ENCODE results near the gene GNA15.

GNA15 gene

GRCh38 chr19:3107658-3108057 is 28.2 kb upstream of the GNA15 start:
- DNase-seq, result no peak

GRCh38 chr19:3108775-3109174 is 27.1 kb upstream of the GNA15 start:
- peak; percentile 61 to 66 for DNase-seq

GRCh38 chr19:3109491-3109890 is 26.3 kb upstream of the GNA15 start:
- DNase-seq, result no peak

GRCh38 chr19:3110126-3110825 is 25.6 kb upstream of the GNA15 start:
- DNase-seq, result no peak

GRCh38 chr19:3111586-3112247 is 24.1 kb upstream of the GNA15 start:
- no peak for DNase-seq

- no peak for DNase-seq
These were observed 23.3 kb upstream of the GNA15 start for GRCh38 chr19:3112375-3113099.

GRCh38 chr19:3113100-3114017 is 22.5 kb upstream of the GNA15 start:
- DNase-seq, result no peak

- DNase-seq, result no peak
These were observed 21.7 kb upstream of the GNA15 start for GRCh38 chr19:3114018-3114726.

- no peak for DNase-seq
These were observed 21.0 kb upstream of the GNA15 start for GRCh38 chr19:3114811-3115210.

GRCh38 chr19:3115411-3115810 is 20.4 kb upstream of the GNA15 start:
- DNase-seq, result no peak

- no peak for DNase-seq
These were observed 19.8 kb upstream of the GNA15 start for GRCh38 chr19:3115916-3116602.

GRCh38 chr19:3116621-3117020 is 19.2 kb upstream of the GNA15 start:
- DNase-seq, result no peak

- no peak for DNase-seq
These were observed 18.1 kb upstream of the GNA15 start for GRCh38 chr19:3117716-3118115.

GRCh38 chr19:3118232-3119070 is 17.4 kb upstream of the GNA15 start:
- no peak for DNase-seq

- DNase-seq, result no peak
These were observed 16.7 kb upstream of the GNA15 start for GRCh38 chr19:3119071-3119595.

GRCh38 chr19:3119693-3120380 is 16.0 kb upstream of the GNA15 start:
- no peak for DNase-seq

- no peak for DNase-seq
These were observed 15.1 kb upstream of the GNA15 start for GRCh38 chr19:3120611-3121276.

GRCh38 chr19:3121396-3121795 is 14.4 kb upstream of the GNA15 start:
- DNase-seq, result no peak

GRCh38 chr19:3121821-3122511 is 13.9 kb upstream of the GNA15 start:
- no peak for DNase-seq
